PC-9 (cell line): ENCODE measurements around the gene CEP20.

ENCODE experiments used
- CTCF ChIP-seq: fragments of 200-600 bp; sonication (generic); conservative IDR thresholded peaks from 2 replicates; pipeline ENCODE4 v1.6.1; 2017; ENCODE audit warnings: mixed run types, antibody characterized with exemption, mild to moderate bottlenecking, moderate library complexity
- EZH2 ChIP-seq: fragments of 200-600 bp; sonication (generic); IDR thresholded peaks from 2 replicates; pipeline ENCODE4 v1.8.0; 2017; ENCODE audit warnings: antibody characterized with exemption, low read depth

- no peak for TF ChIP-seq CTCF
- TF ChIP-seq EZH2 = no peak
These were observed 31.3 kb downstream of the CEP20 start, which contains the start of gene MYH11 for GRCh38 chr16:15856901-15857698.
